Glomerular visceral epithelial cell (primary cell): ENCODE data around the gene COL13A1.
A peak's percentile ranks its signal among the peaks of the same experiment; 100 is the strongest.

Source experiments
- DNase-seq: peaks from one replicate; pipeline ENCODE4 v3.0.0-alpha.2; 2016; ENCODE audit errors: extremely low spot score

Gene COL13A1

GRCh38 chr10:69963835-69964710, 162.4 kb downstream of the COL13A1 start:
- DNase-seq = no peak

GRCh38 chr10:69965086-69965485, 163.4 kb downstream of the COL13A1 start:
- DNase-seq = no peak

GRCh38 chr10:69965919-69966662, 164.4 kb downstream of the COL13A1 start:
- no peak for DNase-seq

- DNase-seq = peak; percentile 12
These were observed 167.1 kb downstream of the COL13A1 start for GRCh38 chr10:69968830-69969229.

- DNase-seq = no peak
These were observed 168.3 kb downstream of the COL13A1 start for GRCh38 chr10:69969977-69970376.

GRCh38 chr10:69972981-69973397, 171.3 kb downstream of the COL13A1 start:
- DNase-seq = no peak

GRCh38 chr10:69973678-69974077, 172.0 kb downstream of the COL13A1 start:
- no peak for DNase-seq

- no peak for DNase-seq
These were observed 172.9 kb downstream of the COL13A1 start for GRCh38 chr10:69974551-69975155.

- no peak for DNase-seq
These were observed 175.3 kb downstream of the COL13A1 start for GRCh38 chr10:69976795-69977546.

- DNase-seq = no peak
These were observed 177.5 kb downstream of the COL13A1 start for GRCh38 chr10:69979174-69979573.

- DNase-seq = no peak
These were observed 179.0 kb downstream of the COL13A1 start for GRCh38 chr10:69980672-69981071.

- no peak for DNase-seq
These were observed 186.4 kb downstream of the COL13A1 start for GRCh38 chr10:69988094-69988493.

GRCh38 chr10:69991151-69991550, 189.4 kb downstream of the COL13A1 start:
- DNase-seq = no peak

GRCh38 chr10:69994262-69994661, 192.6 kb downstream of the COL13A1 start:
- DNase-seq = peak; percentile 14

GRCh38 chr10:69996611-69997010, 194.9 kb downstream of the COL13A1 start:
- DNase-seq = no peak

GRCh38 chr10:70000262-70000661, 198.6 kb downstream of the COL13A1 start:
- no peak for DNase-seq

GRCh38 chr10:70007116-70007820, 205.6 kb downstream of the COL13A1 start:
- DNase-seq = no peak
